ENCODE measurements around the gene TUBAL3. TPM values are rescaled to one million over a fixed set of nuclear protein-coding genes. Genes with fewer than 3 reads are reported as not detected.
A peak's percentile ranks its signal among the peaks of the same experiment; 100 is the strongest.

Gene TUBAL3
- total RNA-seq, 6 experiments from 2014 or later, result not detected

DNA sequence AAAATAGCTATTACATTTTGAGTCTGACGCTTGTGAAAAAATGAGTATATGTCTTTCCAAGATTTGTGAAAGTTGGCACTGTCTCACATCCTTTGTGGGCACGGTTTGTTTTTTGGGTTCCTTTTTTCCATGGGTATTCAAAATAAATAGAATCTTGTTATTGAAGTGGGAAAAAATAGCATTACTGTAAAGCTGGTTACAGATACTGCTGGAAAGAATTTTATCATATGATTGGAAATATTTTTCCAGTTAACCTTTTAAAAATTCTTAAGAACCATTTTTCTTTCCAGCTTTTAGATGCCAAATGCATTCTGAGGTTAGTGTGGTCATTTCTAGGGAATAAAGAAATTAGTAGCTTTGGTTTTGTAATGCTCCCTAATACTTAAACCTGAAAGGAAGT, 19.1 kb upstream of the TUBAL3 start:
- Mint-ChIP-seq H3K4me3 (no peak overlapping the region), H3K4me1 (ENCODE audit: low read depth) (peaks cover 24% of the 10 kb centered on the region), H3K36me3 (ENCODE audit: low read depth) (peaks cover 16% of the 10 kb centered on the region), H3K9me3 (peaks cover 11% of the 10 kb centered on the region), H3K27me3 (ENCODE audit: insufficient read depth) (peaks cover 2% of the 10 kb centered on the region; the same call in 1 of the 2 replicates), H3K27ac (no peak overlapping the region)
- TF ChIP-seq, protein P1, sequence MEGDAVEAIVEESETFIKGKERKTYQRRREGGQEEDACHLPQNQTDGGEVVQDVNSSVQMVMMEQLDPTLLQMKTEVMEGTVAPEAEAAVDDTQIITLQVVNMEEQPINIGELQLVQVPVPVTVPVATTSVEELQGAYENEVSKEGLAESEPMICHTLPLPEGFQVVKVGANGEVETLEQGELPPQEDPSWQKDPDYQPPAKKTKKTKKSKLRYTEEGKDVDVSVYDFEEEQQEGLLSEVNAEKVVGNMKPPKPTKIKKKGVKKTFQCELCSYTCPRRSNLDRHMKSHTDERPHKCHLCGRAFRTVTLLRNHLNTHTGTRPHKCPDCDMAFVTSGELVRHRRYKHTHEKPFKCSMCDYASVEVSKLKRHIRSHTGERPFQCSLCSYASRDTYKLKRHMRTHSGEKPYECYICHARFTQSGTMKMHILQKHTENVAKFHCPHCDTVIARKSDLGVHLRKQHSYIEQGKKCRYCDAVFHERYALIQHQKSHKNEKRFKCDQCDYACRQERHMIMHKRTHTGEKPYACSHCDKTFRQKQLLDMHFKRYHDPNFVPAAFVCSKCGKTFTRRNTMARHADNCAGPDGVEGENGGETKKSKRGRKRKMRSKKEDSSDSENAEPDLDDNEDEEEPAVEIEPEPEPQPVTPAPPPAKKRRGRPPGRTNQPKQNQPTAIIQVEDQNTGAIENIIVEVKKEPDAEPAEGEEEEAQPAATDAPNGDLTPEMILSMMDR (IDR thresholded peaks at IDR 0.05), result no peak
- no peak for DNase-seq

DNA sequence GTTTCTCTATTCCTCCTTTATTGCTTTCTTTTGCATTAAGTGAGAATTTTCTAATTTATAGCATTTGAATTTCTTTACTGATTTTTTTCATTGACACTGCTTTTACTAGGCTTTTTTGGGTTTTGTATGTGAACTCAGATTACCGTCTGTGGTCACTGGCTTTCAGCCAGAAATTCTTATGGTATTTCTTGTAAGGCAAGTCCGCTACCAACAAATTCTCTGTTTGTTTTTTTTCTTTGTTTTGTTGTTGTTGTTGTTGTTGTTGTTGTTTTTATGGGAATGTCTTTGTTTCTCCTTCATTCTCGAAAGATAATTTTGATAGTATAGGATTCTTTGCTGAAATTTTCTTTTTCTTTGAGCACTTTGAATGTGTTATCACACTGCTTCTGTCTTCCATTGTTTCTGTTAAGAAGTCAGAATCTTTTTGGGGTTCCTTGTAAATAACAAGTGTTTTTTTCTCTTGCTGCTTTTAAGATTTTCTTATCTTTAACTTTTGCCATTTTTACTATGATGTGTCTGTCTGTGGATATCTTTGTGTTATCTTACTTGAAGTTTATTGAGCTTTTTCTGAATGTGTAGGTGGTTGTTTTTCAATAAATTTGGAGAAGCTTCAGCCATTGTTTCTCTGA, 15.0 kb upstream of the TUBAL3 start:
- TF ChIP-seq, protein P1 (IDR thresholded peaks at IDR 0.05), result no peak
- Mint-ChIP-seq H3K36me3 (ENCODE audit: low read depth) (peaks cover 34% of the 10 kb centered on the region), H3K27ac (no peak overlapping the region), H3K27me3 (ENCODE audit: insufficient read depth) (no peaks in the 10 kb centered on the region), H3K4me1 (ENCODE audit: low read depth) (peaks cover 1% of the 10 kb centered on the region), H3K9me3 (peaks cover 20% of the 10 kb centered on the region), H3K4me3 (no peak overlapping the region)
- DNase-seq, result no peak

DNA sequence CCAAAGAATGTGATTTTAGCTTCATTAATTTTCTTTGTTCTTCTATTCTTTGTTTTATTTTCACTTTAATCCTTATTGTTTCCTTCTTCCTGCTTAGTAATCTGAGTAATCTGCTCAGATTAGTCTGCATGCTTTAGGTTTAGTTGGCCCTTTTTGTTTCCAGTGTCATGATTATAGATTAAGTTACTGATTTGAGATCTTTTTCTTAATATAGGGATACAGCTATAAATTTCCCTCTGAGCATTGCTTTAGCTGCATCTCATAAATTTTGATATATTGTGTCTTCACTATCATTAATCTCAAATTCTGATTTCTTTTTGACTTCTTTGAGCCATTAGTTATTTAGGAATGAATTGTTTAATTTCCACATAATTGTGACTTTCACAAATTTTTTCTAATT, 14.0 kb upstream of the TUBAL3 start:
- TF ChIP-seq, protein P1 (IDR thresholded peaks at IDR 0.05), result no peak
- peaks cover 34% of the 10 kb centered on the region for H3K36me3 Mint-ChIP-seq (ENCODE audit: low read depth)
- H3K9me3 Mint-ChIP-seq, result peaks cover 20% of the 10 kb centered on the region
- H3K27me3 Mint-ChIP-seq (ENCODE audit: insufficient read depth), result no peaks in the 10 kb centered on the region
- H3K27ac Mint-ChIP-seq, result no peak overlapping the region
- no peaks in the 10 kb centered on the region for H3K4me1 Mint-ChIP-seq (ENCODE audit: low read depth)
- no peak overlapping the region for H3K4me3 Mint-ChIP-seq
- DNase-seq, result no peak

DNA sequence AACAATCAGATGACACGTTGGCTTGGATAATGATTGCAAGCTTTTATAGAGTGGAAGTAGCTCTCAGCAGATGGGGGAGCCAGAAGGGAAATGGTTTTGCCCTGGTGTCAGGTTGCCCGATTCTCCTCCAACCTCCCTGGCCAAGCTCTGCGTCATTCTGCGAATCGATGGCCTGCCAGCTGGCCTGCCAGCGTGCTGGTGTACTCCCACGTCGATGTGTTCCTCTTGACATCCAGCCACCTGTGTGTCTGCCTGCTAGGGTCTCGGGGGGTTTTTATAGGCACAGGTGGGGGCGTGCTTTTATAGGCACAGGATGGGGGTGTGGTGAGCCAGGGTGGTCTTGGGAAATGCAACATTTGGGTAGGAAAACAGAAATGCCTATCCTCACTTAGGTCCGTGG, 12.4 kb upstream of the TUBAL3 start:
- Mint-ChIP-seq H3K27me3 (ENCODE audit: insufficient read depth) (no peaks in the 10 kb centered on the region), H3K4me1 (ENCODE audit: low read depth) (peaks cover 3% of the 10 kb centered on the region), H3K27ac (no peak overlapping the region)

DNA sequence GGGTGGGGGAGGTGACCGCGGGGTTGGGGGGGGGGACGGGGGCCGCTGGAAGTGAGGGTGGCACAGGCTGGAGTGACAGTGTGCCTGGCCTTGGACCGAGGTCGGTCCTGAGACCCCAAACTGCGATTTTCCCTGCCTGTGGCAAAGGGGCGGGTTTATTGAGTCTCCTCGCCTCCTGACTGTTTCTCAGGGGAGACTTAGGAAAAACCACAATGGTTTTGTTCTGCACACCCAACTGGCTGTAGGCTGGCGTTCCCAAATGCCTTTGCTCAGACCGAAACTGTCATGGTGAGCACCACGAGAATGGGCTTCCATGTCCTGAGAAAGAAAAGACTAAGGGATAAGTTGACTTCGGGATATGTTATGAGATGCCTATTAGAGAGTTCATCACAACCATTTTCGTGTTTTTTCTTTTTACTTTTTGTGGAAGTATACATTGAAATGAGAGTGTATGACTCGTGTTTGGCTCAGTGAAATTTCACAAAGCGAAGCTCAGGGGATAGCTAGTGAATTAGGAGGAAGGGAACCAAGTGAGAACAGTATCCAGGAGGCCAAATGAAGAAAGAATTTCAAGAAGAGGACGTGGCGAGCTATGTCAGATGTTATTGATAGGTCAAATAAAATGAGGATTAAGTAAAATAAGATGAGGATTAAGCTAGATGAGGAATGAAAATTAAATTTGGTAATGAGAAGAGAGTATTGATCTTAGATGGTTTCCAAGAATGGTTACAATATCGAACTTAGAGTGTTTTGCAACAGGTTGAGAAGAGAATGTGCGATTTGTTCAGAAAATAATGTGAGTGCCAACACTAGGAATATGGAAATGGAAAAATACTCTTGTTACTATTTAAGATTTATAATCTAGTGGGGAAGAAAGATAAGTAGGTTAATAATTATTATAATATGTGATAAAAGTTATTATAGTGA, 8.6 kb upstream of the TUBAL3 start:
- Mint-ChIP-seq H3K27ac (no peak overlapping the region), H3K27me3 (ENCODE audit: insufficient read depth) (peaks cover 14% of the 10 kb centered on the region), H3K4me1 (ENCODE audit: low read depth) (peaks cover 5% of the 10 kb centered on the region), H3K36me3 (ENCODE audit: low read depth) (peaks cover 23% of the 10 kb centered on the region), H3K4me3 (no peak overlapping the region), H3K9me3 (peaks cover 20% of the 10 kb centered on the region)
- DNase-seq, result peak; percentile 41
- TF ChIP-seq, protein P1 (IDR thresholded peaks at IDR 0.05), result no peak

More for the DNA sequence above, 12.4 kb upstream of the TUBAL3 start:
- no peak for DNase-seq
- Mint-ChIP-seq H3K36me3 (ENCODE audit: low read depth) (peaks cover 34% of the 10 kb centered on the region), H3K4me3 (no peak overlapping the region), H3K9me3 (peaks cover 20% of the 10 kb centered on the region)
- TF ChIP-seq, protein P1 (IDR thresholded peaks at IDR 0.05), result no peak
